ENCODE results near the gene AMELX. TPM values are rescaled to one million over a fixed set of nuclear protein-coding genes. Genes with fewer than 3 reads are reported as not detected.

Gene AMELX
- total RNA-seq, 1 experiment from 2014 or later: not detected

Small RNA genes within 50 kb of the gene (small RNA-seq; reads per million reads assigned to genes)
- not detected for gene MIR548AX

Other genes with a start within 250 kb of the AMELX start
- gene HCCS, start 182.1 kb upstream of the AMELX start, total RNA-seq (2014; rRNA removed; shearing (Covaris generic)): 36.4 and 42.7 TPM in 2 replicates